OCI-M1 (cell line): ENCODE results near the gene ATG2A.
"Not testable (repeated sequence)": the region's sequence is repeated elsewhere in the genome, so short reads cannot be mapped to it uniquely, and the experiment has no call there.

Experiments used
- DNase-seq: peaks from one replicate; lab custom pipeline; 2025; lab: John Stamatoyannopoulos, UW

ATG2A gene

DNA sequence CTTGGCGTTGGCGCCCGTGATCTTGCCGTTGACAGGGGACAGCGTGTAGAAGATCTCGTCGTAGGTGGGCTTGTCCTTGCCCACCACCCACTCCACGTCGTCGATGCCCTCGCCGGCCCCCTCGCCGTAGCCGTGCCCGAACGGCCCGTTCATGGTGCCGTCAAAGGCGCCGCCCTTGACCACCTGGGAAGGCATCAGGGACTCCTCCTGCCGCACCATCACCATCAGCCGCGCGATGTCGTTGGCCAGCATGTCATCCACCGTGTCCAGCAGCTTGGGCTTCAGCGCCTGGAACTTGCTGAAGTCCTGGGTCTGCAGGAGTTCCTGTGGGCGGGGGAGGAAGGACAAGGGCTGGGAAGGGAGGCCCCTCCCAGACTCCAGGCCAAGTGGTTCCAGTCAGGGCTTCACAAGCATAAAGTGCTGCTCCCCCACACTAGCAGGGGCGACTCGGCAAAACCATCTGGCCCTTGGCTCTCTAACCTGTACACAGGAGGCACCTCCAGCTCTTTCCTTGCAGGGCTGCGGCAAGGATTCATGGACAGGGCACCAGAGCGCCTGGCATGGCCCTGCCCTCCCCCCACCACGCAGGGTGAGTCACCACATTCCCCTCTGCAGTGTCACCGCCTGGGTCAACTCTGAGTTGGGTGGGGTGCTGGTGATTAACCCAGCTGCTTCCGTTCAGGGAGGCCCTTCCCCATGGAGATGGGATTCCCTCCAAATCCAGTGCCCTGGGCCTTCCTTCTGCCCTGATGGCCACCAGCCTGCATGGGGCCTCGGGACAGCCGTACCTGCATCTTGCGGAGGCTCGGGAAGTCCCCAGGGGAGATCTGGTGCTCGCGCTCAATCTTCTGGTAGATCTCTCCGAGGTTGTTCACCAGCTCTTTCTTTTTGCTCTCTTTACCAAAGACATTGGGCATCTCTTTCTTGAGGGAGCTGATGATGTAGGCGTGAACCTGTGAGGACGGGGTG lies 62.2 kb downstream of the ATG2A start:
- DNase-seq = no peak

DNA sequence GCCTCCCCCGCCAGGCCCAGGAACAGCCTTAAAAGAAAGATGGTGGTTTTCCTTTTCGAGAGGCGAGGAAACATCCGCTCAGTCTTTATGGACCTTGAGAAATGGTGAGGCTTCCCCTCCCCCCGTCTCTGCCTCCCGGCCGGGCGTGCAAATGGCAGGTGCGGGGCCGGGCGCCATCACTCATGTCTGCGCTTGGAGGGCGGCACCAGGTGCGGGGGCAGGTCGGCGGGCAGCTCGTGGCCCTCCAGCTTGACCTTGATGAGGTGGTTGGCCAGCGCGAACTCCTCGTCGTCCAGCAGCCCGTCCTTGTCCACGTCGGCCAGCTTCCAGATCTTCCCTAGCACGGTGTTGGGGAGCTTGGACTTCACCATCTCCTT lies 62.9 kb downstream of the ATG2A start:
- DNase-seq = no peak

DNA sequence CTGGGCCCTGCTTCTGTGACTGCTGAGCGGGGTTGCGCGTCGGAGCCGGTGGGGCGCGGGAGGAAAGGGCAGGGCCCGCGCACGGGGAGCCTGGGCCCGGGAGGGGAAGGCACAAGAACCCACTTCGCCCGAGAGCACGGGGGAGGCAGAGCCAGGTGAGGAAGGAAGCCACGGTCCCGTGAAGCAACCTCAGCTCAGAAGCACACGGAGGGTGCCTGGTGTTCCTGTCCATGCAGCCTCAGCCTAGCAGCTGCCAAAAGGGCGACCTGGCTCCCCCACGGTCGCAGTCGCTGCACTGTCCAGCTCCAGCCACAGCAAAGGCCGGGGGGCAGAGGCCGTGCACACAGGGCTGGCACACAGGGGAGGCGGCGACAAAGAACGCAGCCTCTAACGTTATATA lies 63.3 kb downstream of the ATG2A start:
- DNase-seq = no peak

DNA sequence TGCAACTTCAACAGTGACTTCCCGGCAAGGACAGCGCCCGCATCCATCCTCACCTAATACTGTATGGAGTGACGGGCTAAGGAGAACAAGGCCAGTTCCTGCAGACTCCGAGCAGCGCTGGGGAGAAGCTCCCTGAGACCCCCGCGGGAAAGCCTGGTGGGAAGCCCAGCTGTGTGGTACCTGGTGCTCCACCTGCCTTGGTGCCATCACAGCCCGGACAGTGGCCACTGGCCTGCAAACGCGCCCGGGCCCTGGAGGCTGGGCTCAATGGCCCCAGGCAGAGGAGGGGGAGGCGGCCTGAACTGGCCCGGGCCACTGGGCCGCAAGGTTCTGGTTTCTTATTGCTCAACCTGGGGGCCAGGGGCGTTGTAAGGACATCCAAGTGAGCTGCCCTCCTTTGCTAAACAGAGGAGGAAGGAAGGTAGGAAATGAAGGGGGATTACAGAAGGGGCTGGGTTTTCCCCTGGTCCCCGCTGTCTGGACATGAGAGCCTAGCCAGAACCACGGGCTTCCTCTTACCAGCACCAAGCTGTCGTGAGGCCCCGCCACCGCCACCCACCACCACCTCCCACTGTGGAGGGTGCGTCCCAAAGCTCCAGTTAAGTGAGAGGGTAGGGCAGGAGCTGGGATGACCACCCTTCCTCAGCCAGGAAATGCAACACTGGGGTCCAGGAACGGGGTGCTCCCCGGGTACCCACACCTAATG lies 64.1 kb downstream of the ATG2A start:
- DNase-seq = no peak

DNA sequence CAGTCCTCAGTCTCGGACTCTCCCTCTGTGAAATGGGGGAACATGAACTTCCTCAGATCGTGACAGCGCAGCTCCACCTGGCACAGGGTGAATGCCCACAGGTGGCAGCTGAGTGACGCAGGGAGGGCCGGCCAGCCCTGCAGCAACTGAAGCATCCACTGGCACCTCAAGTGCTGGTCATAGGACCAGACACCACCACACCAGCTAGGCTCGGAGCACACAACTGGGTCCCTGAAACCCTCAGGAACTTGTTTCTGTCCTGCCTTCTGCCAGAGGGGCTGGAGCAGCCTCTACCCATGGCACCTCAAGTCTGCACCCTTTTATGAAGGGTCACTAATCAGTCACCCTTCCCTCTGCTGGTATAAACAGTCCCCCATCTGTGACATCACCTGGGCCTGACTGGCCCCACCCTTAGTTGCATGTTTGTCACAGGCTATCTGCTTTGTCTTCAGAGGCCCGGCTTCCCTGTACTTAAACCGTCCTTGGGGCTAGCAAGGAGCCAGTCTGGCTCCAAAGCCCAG lies 65.1 kb downstream of the ATG2A start:
- DNase-seq = no peak

DNA sequence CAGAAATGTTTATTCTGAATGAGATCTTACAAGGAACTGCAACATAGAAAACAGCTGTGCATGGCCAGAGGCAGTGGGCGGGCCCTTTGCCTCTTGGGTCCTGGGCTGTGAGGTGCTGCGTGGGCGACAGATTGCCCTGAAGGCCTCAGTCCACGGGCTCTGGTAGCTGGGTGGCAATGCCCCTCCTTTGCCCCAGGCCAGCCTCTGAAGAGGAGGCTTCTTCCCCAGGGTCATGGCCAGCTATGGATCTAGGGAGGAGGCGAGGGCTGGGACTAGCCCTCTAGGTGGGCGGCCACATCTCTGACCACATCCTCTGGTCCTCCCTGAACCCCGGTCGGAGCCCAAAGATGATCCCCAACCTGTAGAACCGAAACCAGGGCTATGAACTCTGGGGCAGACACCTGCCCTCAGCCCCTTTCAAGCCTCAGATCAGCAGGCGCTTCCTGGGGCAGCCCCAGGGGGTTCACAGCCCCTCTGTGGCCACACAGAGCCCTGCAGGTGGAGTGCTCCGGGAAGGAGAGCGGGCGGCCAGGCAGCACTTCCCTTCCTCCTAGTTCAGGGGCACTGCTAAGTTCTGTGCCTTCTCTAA lies 65.9 kb downstream of the ATG2A start:
- DNase-seq = peak; percentile 18

DNA sequence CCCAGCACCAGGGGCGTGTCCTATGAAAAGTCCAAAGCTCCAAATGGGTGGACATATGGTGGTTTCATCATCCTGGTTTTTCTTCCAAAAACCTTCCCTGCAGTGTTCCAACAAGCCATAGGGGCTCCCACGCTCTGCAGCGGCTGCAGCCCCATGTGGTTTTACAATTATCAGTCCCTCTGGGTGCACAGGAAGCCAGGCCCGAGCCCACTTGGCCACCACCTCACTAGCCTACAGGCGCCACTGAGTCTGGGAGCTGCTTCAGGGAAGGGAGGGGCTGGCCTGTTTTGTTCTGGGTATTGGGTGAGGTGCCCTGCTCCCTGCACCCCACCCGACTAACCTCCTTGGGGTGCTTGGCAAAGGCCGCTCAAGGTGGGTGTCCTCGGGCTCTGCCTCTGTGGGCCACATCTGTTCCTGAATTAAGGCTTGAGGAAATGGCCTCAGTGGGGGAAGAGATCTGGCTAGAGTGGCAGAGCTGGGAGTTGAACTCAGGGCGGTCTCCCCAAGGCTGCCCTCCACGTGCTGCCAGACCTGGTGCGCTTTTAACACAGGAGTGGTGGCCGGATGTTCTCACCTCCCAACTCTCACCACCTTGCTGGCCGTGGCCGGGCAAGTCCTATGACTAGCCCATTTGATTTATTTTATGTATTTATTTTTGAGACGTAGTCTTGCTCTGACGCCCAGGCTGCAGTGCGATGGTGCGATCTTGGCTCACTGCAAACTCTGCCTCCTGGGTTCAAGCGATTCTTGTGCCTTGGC lies 67.2 kb downstream of the ATG2A start:
- DNase-seq = no peak

DNA sequence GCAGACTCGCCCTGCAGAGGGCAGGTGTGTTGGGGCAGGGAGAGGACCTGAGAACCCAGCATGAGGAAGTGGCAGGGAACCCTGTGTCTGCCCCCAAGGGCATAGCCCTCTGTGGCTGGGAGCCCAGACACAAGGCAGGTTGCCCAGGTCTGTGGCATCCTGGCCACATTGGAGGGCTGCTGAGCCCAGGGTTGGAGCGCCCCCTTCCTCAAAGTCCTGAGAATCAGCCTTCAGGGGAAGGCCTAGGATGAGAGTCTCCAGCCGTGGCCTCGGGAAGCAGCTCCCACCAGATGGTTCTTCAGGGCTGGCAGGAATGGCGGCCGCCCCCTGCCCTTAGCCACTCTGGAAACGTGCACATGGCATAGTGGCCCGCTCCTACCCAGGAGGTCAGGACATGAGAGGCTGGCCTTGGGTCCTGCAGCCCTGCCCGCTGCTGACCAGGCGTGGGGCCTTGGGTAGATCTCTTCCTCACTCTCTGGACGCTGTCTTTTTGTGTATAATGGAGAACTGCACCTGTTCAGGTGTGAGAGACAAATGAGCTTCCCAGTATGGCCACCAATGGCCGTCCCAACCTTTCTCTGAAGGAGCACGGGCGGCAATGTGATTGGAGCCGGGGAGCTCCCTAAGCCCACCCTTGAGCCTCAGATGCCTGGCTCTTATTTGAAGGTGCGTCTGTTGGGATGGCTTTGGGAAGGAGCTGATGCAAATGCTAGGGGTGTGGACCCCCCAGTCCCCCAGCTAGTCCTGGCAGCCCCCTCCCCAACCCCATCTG lies 68.0 kb downstream of the ATG2A start:
- peak; percentile 42 for DNase-seq

DNA sequence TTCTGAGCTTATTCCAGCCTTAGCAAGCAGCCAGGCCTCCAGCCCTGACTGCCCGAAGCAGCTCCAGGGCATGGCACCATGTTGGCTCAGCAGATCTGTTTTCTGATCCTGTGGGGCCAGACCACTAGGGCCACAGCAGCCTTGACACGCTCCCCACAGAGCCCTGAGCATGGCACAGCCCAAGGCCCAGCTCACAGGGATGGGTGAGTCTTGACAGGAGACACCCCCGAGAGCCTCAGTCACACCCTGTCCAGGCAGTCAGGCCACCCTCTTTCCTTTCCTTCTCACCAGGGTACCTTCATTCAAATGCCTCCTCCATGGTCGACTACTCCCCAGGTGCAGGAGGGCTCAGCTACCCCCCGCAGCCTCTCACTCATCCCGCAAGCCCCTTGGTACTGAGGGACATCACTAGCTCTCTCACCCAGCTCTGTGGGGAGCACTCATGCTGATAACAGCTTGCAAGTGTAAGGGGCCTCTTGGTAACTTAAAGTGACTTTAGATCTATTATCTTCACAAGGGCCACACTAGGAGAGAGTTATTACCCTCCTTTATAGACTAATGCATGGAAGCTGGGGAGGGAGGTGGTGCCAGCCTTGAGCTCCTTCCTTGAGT lies 68.7 kb downstream of the ATG2A start:
- peak; percentile 42 for DNase-seq

DNA sequence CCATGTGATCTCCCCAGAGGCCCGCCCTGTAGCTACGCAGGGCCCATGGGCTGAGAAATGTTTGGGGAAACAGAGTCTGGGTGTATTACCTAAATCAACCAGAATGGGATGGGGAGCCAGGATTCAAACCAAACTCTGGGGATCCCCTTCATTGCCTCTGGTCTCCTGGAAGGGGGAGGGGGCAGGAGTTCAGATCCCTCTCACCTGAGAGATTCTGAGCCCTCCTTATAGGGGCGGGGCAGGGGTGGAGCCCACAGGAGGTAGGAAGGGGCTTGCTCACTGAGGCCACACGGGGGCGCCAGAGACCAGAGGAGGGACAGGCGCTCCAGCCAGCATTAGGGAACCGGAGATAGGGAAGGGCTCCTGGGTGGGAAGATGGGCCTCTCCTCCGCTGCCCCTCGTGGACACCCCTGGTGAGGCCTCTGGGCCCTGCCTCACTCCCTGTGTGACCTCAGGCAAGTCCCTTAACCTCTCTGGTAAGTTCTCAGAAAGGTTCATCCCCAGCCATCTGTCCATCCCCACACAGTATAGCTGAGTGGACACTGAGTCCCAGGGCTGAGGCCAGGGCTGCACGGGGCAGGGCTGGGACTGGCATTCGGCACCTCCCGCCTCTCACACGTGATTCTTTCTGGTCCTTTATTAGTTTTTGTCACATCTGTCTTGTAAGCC lies 69.9 kb downstream of the ATG2A start:
- DNase-seq = peak; percentile 97

DNA sequence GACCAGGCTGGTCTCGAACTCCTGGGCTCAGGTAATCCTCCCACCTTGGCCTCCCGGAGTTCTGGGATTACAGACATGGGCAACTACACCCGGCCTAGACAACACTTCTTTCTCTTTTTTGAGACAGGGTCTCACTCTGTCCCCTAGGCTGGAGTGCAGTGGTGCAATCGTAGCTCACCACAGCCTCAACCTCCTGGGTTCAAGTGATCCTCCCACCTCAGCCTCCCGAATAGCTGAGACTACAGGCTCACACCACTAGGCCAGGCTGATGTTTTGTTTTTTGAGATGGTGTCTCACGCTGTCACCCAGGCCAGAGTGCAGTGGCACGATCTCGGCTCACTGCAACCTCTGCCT lies 71.3 kb downstream of the ATG2A start:
- DNase-seq = not testable (repeated sequence)

DNA sequence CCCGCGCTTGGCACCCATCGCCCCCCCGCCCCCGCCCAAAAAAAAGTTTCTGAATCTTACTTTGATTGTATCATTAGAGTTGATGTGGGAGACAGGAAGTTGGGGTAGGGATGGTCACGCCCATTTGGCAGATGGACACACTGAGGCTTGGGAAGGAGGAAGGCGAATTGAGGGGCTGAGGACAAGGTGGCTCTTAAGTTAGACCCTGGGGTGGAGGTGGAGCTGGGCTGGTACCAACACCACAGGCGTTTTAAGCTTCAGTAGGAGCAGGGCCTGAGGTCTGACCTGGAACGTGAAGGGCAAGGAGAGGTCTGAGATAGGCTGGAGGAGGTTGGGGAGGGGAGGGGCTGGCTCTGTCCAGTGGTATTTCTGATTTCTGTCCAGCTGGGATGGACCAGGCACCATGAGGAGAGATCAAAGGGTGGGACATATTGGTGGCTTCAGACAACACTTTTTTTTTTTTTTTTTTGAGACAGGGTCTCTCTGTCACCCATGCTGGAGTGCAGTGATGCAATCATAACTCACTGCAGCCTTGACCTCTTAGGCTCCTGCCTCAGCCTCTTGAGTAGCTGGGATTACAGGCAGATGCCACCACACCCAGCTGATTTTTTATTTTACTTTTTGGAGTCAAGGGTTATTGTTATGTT lies 71.8 kb downstream of the ATG2A start:
- DNase-seq = peak; percentile 40
